Dorsolateral prefrontal cortex (tissue), 118 donors: Measurements from ENCODE around the gene RIOK1. TPM values are rescaled to one million over a fixed set of nuclear protein-coding genes. Genes with fewer than 3 reads are reported as not detected.

Source experiments
- total RNA-seq, 120 experiments: library from RNA; stranded (reverse); gene quantifications; one replicate each; pipeline versions ENCODE4 v1.2.3 to v1.2.4, GENCODE V29; 2022

The RIOK1 gene
- total RNA-seq, 120 experiments from 2014 or later: 5.9 to 18.7 (median 11.8) TPM

Other genes starting within 250 kb of the RIOK1 start
- gene SSR1, start 76.6 kb upstream of the RIOK1 start, total RNA-seq: 100 to 1,000 TPM in 6 of 120 experiments, 10 to 100 TPM in 114; 65.6 to 106 (median 82.5) TPM
- under 1 TPM in 21 of 120 experiments, not detected in 99; 0.14 to 0.63 (median 0.23) TPM for gene CAGE1, start 66 bp upstream of the RIOK1 start, total RNA-seq
- 10 to 100 TPM in 16 of 120 experiments, 1 to 10 TPM in 104; 1.2 to 31.8 (median 2.9) TPM for gene DSP, start 151.9 kb downstream of the RIOK1 start, total RNA-seq
- gene SNRNP48, start 200.4 kb downstream of the RIOK1 start, total RNA-seq: 10 to 100 TPM in 102 of 120 experiments, 1 to 10 TPM in 18; 7.9 to 25.1 (median 12.6) TPM